Measurements from ENCODE around the gene TMEM231.

- TF ChIP-seq CTCF (IDR thresholded peaks at IDR 0.05) (no peak), POLR2A (IDR thresholded peaks at IDR 0.05) (no peak)
Observed at GRCh38 chr16:75529056-75529905, 26.8 kb downstream of the TMEM231 start.
